IPS-15b (cell line): ENCODE data around the gene SCARB1.
"Not testable (repeated sequence)": the region's sequence is repeated elsewhere in the genome, so short reads cannot be mapped to it uniquely, and the experiment has no call there.

Experiments
- H3K27me3 ChIP-seq: one replicate; pipeline ENCODE4 v1.6.1; 2013; ENCODE audit warnings: low read length; ENCODE audit not compliant: control insufficient read depth, insufficient read depth
- H3K36me3 ChIP-seq: one replicate; pipeline ENCODE4 v1.6.1; 2013; ENCODE audit warnings: low read length; ENCODE audit not compliant: control insufficient read depth, insufficient read depth
- H3K4me1 ChIP-seq: one replicate; pipeline ENCODE4 v1.6.1; 2013; ENCODE audit warnings: mild to moderate bottlenecking, low read length; ENCODE audit not compliant: control insufficient read depth, insufficient read depth
- H3K4me3 ChIP-seq: one replicate; pipeline ENCODE4 v1.5.1; 2013; ENCODE audit warnings: low read depth, low read length
- H3K9ac ChIP-seq: one replicate; pipeline ENCODE4 v1.6.1; 2013; ENCODE audit warnings: low read depth, mild to moderate bottlenecking, low read length
- H3K9me3 ChIP-seq: one replicate; pipeline ENCODE4 v1.6.1; 2013; ENCODE audit warnings: mild to moderate bottlenecking, low read length; ENCODE audit not compliant: control insufficient read depth, insufficient read depth

SCARB1 gene

GRCh38 chr12:124898923-124899294 is 35.2 kb upstream of the SCARB1 start:
- H3K9ac ChIP-seq: no peak overlapping the region
- H3K4me3 ChIP-seq: no peak overlapping the region
- H3K27me3 ChIP-seq: no peaks in the 10 kb centered on the region
- no peaks in the 10 kb centered on the region for H3K4me1 ChIP-seq
- no peaks in the 10 kb centered on the region for H3K9me3 ChIP-seq
- no peaks in the 10 kb centered on the region for H3K36me3 ChIP-seq

- H3K36me3 ChIP-seq: no peaks in the 10 kb centered on the region
- H3K9ac ChIP-seq: no peak overlapping the region
- no peaks in the 10 kb centered on the region for H3K9me3 ChIP-seq
- H3K27me3 ChIP-seq: no peaks in the 10 kb centered on the region
- H3K4me1 ChIP-seq: no peaks in the 10 kb centered on the region
- no peak overlapping the region for H3K4me3 ChIP-seq
Measured at GRCh38 chr12:124898200-124898922, 34.7 kb upstream of the SCARB1 start.

GRCh38 chr12:124896461-124896860 is 32.8 kb upstream of the SCARB1 start:
- Histone ChIP-seq H3K36me3 (no peaks in the 10 kb centered on the region), H3K27me3 (no peaks in the 10 kb centered on the region)

GRCh38 chr12:124893792-124894516 is 30.3 kb upstream of the SCARB1 start:
- H3K36me3 ChIP-seq: no peaks in the 10 kb centered on the region
- H3K4me1 ChIP-seq: no peaks in the 10 kb centered on the region
- H3K4me3 ChIP-seq: no peak overlapping the region

More at GRCh38 chr12:124896461-124896860, 32.8 kb upstream of the SCARB1 start:
- Histone ChIP-seq H3K4me1 (no peaks in the 10 kb centered on the region), H3K9ac (no peak overlapping the region), H3K4me3 (no peak overlapping the region), H3K9me3 (no peaks in the 10 kb centered on the region)

GRCh38 chr12:124888260-124888659 is 24.6 kb upstream of the SCARB1 start:
- Histone ChIP-seq H3K27me3 (no peaks in the 10 kb centered on the region), H3K36me3 (no peaks in the 10 kb centered on the region), H3K4me3 (no peak overlapping the region), H3K4me1 (peaks cover 11% of the 10 kb centered on the region), H3K9ac (no peak overlapping the region), H3K9me3 (no peaks in the 10 kb centered on the region)

More at GRCh38 chr12:124893792-124894516, 30.3 kb upstream of the SCARB1 start:
- no peak overlapping the region for H3K9ac ChIP-seq
- no peaks in the 10 kb centered on the region for H3K9me3 ChIP-seq
- no peaks in the 10 kb centered on the region for H3K27me3 ChIP-seq

- H3K9me3 ChIP-seq, H3K27me3 ChIP-seq, H3K36me3 ChIP-seq, H3K4me3 ChIP-seq, H3K9ac ChIP-seq: not testable (repeated sequence)
- peaks cover 11% of the 10 kb centered on the region for H3K4me1 ChIP-seq
Measured at GRCh38 chr12:124887766-124888165, 24.1 kb upstream of the SCARB1 start.

GRCh38 chr12:124884587-124885438 is 21.1 kb upstream of the SCARB1 start:
- Histone ChIP-seq H3K4me1 (peaks cover 11% of the 10 kb centered on the region), H3K9me3 (no peaks in the 10 kb centered on the region), H3K36me3 (no peaks in the 10 kb centered on the region), H3K4me3 (no peak overlapping the region), H3K27me3 (no peaks in the 10 kb centered on the region), H3K9ac (no peak overlapping the region)

- Histone ChIP-seq H3K27me3 (no peaks in the 10 kb centered on the region), H3K4me3 (no peak overlapping the region), H3K9ac (no peak overlapping the region), H3K36me3 (no peaks in the 10 kb centered on the region), H3K4me1 (peaks cover 11% of the 10 kb centered on the region), H3K9me3 (no peaks in the 10 kb centered on the region)
Measured at GRCh38 chr12:124883263-124884130, 19.8 kb upstream of the SCARB1 start.

GRCh38 chr12:124881123-124881522 is 17.5 kb upstream of the SCARB1 start:
- Histone ChIP-seq H3K9ac (no peak overlapping the region), H3K4me1 (peaks cover 11% of the 10 kb centered on the region), H3K27me3 (no peaks in the 10 kb centered on the region), H3K36me3 (no peaks in the 10 kb centered on the region), H3K9me3 (no peaks in the 10 kb centered on the region), H3K4me3 (no peak overlapping the region)

- H3K9me3 ChIP-seq, H3K9ac ChIP-seq, H3K4me3 ChIP-seq, H3K27me3 ChIP-seq, H3K36me3 ChIP-seq: not testable (repeated sequence)
- peaks cover 11% of the 10 kb centered on the region for H3K4me1 ChIP-seq
Measured at GRCh38 chr12:124880335-124880734, 16.7 kb upstream of the SCARB1 start.
